ENCODE results near the gene MDFI.

Gene MDFI

DNA sequence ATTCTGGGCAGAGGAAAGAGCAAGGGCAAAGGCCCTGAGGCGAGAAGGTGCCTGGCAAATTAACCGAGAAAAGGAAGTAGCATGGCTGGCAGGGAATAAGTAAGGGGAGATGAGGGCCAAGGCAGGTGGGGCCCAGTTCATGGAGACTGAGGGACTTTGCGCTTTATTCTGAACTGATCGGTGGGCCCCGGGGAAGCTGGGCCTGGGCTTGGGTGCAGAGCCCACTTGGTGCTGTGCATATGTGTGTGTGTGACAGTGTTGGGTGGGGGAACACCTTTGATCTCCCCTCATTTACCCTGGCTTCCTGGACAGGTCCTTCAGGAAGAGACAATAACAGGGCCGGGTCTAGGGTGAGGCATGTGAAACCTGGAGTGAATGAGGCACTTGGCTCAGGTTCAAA, 2.9 kb upstream of the MDFI start:
- DNase-seq = no peak

DNA sequence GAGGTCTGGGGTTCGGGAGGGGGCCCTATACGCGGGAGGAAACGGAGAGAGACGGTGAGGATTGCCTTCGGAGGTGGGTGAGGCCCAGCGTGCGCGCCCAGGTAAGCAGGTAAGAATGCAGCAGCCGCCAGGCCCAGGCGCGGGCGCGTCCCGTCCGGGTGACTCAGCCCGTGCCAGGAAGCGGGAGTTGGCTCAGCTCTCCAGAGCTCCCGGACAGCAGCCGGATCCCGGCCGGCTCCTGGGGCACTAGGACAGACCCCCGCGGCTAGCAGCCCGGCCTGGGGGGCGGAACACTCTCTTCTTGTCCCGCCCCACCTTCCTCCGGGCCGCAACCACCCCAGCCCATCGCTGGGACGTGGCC, 1.5 kb upstream of the MDFI start:
- DNase-seq = no peak

DNA sequence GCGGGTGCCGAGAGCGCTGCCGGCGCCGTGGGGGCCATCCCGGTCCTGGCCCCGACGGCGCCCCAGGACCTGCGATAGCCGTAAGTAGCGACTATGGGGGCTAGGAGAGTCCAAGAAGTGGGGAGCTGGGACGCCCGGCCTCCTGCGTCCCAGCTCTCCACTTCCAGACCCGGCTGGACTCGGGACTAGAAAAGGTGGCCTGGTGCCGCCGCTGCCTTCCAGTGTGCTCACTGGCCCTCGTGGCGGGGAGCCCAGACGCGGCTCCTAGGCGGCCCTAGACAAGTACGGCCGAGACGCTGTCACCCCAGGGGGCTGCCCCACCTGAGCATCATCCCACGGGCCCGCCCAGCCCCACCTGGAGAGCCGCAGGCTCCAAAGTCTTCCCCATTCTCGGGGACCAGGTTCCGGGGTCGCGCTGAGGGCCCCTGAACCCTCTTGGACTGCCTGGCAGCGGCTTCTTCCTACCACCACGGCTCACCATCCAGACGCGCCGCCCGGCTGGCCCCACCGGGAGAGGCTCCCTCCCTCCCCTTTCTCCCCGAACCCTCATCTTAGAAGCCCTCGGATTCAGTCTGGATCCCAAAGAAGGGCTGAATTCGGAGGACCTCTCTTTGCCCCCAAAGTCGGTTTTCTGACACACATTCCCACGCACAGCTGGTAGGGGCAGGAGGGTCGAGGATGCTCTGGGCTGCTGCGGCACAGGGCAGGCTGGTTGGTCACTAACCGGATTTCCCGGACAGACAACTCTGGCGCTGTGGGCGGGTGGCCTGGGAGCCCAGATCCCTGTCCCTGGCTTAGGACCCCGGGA, 870 bp upstream of the MDFI start:
- DNase-seq = no peak

DNA sequence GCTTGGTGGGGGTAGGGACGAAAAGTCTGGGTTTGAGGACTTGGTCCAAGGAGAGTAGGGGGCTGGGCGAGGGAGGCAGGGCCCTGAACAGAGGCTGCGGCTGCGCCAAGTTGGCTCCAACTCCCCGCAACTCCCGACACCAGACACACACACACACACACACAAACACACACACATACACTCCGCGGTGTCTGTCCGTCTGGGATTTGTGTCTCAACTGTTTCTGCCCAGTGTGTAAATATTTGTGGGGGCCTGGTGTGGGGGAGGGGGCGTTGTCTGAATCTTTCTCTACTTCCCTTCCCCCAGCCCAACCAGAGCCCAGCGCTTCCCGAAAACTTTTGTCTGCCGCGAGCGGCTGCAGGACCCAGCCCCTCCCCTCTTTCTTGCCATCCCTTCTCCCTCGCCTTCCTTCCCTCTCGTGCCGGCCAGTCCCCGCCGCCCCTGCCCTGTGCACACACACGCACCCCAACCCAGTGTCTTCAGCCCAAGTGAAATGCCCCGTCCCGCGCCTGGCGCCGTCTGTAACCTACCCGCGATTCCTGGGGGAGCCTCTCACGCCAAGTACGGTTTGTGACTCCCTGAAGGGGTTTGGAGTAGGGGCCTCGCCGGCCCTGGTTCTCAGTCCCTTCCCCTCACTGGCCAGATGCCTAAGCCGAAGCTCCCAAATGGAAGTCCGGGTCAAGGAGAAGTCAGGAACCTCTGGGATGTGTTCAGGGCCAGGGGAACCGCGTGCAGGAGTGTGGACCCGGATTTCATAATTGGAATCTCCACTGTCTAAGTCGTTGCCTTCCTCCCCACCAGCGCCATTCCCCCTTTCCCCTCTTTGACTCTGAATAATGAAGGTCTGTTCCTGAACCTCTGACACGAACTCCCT, 904 bp downstream of the MDFI start:
- DNase-seq = no peak

DNA sequence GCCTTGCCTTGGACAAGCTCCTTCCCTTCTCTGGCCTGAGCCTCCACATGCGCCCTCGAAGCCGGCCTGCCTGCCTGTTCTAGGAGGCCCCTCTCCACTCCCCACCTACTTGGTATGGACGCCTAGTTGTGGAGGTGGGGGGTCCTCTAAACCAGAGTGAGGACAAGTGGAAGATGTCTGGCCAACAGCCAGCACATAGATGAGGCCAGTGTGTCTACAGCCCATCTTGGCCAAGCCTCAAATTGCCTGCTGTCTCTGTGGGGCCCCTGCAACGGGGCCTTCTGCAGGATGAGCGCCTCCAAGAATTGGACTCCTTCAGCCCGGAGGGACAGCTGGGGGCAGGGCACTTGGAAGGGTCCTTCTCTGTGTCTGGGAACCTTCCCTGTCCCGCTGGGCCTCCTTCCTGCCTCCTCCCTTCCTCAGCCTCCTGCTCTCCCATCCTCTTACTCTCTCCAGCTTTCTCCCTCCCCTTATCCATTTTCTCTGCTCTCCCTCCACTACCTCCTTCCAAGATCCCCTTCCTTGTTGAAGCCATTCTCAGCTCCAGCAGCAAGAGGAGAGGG, 1.6 kb downstream of the MDFI start:
- DNase-seq = no peak

DNA sequence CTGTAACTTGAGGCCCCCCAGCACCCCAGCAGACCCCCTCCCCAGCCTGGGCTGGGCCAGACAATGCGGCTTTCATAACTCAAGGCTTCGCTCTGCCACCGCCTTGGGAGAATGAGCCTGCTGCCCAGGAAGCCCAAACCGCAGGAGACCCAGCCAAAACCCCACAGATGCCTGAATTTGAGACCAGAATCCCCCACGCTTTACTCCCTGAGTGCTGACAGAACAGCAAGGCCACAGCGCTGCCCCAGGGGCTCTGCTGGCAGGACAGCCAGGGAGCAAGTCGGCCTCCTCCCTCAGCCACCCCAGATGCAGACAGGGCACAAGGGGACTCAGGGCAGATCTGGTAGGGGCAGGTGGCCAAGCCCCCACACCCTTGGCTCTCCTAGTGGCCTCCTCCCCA, 2.2 kb downstream of the MDFI start:
- DNase-seq = no peak

DNA sequence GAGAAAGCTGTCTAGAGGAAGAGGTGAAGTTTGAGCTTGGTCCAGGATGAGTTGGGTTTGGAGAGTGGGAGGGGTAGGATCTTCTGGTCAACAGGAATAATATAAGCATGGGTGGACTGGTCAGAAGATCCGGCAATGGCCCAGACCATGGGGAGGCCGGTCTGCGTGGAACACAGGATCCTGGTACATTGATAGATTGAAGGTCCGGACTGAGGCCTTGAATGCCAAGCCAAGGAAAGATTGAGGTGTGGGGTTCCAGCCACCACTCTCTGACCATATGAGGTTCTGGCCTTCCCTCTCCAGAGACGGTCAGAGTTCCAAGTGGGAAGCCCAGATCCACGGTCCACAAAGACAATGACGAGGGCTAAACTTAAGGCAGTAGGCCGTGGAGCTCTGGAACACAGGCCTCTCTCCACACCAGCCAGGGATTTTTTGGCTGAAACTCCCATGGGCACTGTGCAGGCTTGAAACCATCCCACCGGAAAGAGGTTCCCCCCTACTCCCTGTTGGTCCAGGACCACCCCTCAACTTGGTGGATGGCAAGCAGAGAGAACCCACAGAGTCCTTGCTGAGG, 3.2 kb downstream of the MDFI start:
- DNase-seq = no peak

DNA sequence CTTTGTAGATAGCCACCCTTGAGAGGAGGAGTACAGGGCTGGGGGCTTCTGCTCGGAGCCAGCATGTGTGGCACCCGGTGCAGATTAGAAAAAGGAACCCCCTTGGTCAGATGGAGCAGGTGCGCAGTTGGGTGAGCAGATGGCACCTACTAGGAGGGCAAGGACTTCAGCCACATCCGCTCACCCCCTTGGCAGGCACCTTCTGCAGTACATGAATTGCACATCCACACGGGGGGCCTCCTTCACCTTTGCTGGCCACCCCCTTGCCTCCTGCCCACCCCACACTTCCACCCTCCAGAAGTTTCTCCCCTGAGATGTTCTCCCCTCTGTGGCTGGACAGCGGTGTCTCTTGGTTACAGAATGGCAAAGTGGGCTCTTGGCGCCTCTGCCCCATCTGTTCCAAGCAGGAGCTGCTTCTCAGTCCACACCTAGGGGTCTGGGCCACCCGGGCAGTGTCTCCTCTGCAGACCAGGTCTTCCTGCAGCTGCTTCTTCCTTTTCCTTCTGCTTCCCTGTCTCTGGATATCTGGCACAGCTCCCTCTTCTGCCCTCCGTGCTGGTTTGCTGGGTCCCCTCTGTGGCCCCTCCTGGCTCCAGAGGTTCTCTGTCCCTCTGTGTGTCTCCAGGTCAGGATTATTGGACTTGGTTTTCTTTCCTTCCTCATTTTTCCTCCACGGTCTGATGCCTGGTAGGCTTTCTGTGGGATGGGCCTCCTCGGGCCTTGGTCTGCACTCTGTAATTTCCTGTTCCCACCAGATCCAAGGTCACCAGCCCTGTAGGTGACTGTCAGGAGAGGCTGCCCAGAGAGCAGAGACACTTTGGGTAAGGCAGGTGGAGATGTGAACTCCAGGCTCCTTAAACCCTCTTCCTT, 4.1 kb downstream of the MDFI start:
- DNase-seq = no peak

DNA sequence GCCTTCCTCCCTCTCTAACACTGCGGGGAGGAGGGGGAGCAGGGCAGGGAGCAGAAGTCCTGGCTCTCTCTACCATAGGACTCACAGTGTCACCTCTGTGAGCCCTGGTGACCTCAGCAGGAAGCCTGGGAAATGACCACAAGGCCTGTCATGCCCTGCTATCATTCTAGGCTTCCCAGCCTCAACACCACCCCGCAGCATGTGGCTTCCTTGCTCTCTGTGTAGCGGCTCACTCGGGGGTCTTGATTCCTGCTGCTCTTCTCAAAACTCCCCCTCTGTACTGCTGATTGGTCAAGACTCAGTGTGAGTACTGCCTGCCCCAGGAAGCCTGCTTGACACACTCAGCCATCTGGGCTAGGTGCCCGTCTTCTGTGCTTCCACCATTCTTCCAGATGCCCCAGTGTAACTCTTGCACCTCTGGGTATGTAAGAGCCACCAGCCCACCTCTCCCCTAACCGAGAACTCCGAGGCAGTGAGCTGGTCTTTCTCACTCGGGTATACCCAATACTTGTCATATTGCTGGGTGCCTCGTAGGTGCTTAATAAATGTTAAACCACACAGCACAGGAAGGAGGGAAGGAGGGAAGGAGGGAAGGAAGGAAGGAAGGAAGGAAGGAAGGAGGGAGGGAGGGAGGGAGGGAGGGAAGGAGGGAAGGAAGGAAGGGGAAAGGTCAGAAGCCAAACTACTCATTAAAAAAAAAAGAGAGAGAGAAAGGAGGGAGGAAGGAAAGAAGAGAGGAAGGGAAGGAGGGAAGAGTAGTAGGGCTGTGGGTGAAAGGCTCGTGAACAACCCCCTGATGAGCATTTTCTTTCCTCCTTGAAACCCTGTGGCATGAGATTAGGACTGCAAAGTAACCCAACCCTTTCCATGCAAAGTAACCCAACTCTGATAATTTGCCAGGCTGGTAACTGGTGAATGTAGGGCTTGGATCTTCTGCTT, 5.0 kb downstream of the MDFI start:
- no peak for DNase-seq

DNA sequence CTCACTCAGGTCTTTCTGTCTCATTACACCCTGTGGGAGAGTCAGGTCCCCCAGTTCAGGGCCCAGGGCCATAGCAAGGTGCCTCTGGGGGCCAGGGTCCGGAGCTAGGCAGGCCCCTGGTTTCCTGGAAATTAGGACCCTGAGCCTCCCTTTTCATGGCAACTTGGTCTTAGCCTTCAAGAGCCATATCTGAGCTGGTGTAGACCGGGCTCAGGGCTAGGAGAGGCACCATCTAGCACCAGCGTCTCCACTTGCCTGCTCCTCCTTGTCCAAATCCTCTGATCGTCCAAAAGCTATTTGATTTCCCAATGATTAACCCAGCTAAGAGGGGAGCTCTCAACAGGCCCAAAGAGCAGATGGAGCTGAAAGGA, 5.6 kb downstream of the MDFI start:
- DNase-seq = no peak

DNA sequence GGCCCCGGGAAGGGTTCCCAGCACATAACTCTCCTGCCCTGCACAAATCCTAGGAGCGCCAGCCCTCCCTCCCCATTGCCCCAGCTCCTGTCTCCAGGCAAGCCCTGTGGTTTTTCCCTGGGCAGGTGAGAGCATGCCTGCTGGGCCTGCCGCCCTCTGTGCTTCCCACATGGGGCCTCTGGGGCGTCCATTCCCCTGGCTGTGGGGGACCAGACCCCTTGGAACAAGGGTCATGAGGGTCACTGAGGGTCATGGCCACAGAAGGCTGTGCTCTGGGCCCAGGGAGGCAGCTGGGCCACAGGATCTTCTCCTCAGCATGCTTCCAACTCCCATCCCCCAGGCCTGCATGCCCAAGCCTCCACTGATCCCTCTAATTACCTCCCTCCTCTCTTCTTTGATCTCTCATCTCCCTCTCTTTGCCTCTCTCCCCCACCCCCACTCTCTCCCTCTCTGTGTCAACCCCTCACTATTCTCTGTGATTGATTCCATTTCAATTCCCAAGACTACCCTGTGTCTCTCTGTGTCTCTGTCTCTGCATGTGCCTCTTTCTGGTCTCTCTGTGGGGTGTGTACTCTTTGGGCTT, 6.1 kb downstream of the MDFI start:
- DNase-seq = no peak

DNA sequence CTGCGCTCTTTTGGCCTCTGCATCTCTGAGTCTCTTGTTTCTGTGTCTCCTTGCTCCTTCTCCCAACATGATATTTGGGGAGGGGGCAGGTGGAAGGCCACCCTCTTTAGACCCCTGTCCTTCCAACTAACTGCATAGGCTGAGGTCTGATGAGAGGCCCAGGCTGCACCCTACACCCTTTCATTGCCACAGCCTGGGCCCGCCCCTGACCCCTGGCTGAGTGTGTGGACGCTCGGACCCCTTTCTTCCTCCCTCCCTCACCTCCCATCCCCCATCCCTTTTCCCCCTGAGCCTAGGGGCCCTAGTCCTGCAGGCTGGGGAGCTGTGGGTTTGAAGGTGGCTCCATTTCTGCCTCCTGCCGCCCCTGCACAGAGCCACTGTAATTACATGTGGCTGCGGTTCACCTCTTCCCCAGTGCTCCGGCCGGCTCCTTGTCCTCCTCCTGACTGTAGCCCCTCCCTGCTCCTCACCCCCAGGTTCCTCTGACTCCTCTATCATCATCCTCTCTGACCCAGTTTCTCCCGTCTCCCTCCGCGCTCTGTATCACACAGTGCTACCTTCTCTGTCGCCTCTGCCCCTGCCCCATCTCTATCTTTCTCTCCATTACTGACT, 6.8 kb downstream of the MDFI start:
- DNase-seq = no peak

DNA sequence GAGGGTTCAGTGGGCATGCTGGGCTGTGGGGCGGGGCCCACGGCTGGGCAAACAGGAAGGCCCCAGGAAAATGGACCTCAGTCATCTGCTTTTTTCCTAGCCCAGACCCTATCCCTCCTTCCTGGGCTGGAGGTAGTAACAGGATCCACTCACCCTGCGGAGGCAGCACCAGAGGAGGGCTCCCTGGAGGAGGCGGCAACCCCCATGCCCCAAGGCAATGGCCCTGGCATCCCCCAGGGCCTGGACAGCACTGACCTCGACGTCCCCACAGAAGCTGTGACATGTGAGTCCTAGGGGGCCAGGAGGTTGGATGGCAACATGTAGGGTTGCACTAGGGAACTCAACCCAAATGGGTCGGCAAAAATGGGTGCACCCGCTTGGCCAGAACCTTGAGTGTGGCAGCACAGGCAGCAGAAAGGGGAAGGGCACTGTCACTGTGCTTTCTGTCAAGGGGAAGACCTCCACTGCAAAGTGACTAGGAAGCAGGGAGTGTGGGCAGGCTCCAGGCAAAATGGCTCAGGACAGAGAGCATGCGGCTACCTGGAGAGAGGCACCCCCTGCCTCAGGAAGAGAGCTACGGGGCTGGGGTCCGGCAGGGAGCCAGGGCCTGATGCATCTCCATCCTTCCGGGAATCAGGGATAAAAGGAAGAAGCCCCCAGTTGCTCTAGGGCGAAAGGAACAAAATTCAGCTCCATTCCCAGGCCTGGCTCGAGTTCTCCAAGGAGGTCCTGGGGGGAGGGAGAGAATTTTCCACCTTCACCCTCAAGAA, 7.9 kb downstream of the MDFI start:
- DNase-seq = no peak

DNA sequence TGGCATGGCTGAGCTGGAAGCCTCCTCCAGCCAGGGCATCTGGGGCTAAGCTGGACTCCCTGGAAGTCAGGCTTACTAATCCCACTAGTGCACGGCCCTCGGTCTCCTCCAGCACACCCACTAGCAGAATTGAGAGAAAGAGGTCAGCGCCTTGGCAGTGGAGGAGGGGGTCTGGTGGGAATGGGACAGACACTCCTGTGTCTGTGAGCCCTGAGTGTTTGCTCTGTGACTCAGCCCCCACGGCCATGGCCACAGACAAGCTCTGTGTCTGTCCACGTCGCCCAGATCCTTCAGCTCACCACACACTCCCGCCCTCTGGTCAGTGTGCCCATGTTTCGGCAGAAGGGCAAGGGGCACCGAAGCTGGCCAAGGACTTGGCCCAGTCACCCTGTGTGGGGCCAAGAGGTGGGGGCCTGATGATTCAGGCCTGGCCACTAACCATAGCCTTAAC, 8.8 kb downstream of the MDFI start:
- no peak for DNase-seq

DNA sequence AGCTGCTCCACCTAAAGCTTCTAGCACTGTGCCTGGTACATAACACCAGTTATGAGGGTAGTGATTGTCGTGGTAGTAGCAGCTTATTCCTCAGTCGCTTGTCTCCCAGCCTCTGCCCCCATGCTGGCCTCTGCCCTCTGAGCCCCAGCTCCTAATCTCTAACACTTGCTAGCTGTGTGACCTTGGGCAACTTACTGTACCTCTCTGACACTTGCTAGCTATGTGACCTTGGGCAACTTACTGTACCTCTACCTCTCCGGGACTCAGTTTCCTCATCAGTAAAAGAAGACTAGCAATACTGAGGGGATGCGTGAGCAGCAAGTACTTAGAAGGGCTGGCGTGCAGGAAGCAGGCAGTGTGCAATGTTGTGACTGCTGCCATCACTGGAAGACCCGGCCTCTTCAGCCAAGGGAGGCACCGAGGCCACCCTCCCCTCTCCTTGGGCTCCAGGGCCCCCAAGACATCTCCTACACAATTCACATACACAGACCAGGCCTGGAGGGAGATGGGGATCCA, 9.9 kb downstream of the MDFI start:
- DNase-seq = no peak

DNA sequence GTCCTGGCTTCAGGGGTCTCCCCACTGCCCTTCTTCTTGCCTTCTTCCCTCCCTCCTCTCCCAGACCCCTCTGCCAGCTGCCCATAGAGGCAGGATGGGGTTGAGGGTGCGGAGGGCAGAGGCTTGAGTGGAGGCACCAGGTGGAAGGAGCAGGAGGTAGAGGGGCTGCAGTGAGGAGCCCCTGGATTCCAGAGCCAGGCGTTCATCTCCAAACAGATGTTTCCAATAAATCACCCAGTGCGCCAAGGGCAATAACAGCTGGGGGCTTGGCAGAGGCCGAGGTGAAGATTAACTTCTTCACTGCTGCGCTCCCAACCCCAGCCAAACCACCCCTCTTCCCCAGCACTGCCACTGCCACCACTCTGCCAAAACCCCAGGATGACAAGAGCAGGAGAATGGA, 10.7 kb downstream of the MDFI start:
- DNase-seq = no peak

DNA sequence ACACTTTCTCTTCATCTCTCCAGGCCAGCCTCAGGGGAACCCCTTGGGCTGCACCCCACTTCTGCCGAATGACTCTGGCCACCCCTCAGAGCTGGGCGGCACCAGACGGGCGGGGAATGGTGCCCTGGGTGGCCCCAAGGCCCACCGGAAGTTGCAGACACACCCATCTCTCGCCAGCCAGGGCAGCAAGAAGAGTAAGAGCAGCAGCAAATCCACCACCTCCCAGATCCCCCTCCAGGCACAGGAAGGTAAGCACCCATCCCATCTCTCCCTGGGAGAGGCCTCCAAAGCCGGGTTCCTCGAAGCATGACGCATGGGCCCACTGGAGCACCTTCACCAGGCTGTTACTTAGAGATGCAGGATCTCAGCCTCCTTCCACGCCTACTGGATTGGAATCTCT, 11.3 kb downstream of the MDFI start:
- DNase-seq = no peak

DNA sequence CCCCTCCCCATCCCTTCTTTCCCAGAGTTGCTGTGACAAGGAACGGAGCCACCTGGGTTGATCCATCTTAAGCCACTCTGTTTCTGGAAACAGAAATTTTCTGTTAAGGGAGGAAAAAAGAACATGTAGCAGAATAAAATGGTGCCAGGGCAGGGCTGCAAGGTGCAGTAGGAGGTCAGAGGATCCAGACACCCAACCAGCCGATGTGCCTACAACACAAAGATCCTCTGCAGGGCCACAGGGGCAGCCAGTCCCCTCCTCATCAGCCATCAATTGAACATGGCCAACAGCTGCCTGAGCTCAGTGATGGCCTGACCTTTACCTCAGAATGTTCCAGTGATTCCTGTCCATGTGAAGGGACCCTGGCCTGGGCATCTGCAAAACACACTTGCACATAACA, 11.9 kb downstream of the MDFI start:
- no peak for DNase-seq

DNA sequence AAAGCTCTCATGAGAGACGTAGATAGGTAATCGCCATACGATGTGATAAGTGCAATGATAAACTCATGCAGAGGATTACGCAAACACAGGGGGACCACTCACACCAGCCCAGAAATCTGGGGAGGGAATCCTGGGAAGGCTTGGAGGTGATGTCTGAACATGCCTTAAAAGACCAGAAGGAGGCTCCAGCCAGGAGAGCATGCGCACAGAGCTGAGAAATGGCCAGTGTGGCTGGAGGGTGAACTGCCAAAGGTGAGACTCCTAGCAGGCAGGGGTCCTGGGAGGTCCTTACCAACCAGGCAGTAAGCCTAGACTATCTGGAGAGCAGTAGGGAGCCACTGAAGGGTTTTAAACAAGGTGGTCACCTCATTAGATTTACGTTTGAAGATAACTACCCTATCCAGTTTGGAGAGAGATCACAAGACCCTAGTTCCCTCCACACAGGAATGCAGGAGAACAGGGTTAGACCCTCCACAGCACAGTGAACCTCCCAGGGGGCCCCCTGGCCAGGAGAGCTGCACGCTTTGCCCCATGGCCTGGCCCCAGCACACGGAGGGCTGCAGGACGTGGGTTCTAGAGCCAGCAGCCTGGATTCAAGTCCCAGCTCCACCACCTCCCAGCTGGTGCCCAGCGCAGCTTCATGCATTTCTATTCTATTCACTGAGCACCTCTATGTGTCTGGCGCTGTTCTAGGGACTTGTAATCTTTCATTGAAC, 13.1 kb downstream of the MDFI start:
- no peak for DNase-seq
